ENCODE measurements around the gene PPP4C. TPM values are rescaled to one million over a fixed set of nuclear protein-coding genes. Genes with fewer than 3 reads are reported as not detected.
"Not testable (repeated sequence)": the region's sequence is repeated elsewhere in the genome, so short reads cannot be mapped to it uniquely, and the experiment has no call there.

The PPP4C gene
- 100 to 1,000 TPM; 146 to 147 TPM for total RNA-seq

GRCh38 chr16:30075503-30076275 lies at the start of gene PPP4C:
Gene PPP4C (plus strand): TSS chr16:30075994. CDS start chr16:30076378, 384 bp downstream.
- H3K27me3 Mint-ChIP-seq = no peaks in the 10 kb centered on the region
- CTCF ChIA-PET = interaction anchor here (1.0 to 6.8 kb wide), 5 partner anchors 10 to 21 kb away, joined by 4 to 58 read pairs (median 8); partner anchors contain the start of genes ALDOA and TBX6
- peak within 1 kb of the TSS; percentile 92 for H3K27ac Mint-ChIP-seq
- POLR2A ChIA-PET = interaction anchor here (1.0 to 8.7 kb wide), 11 partner anchors 7 to 583 kb away, joined by 3 to 107 read pairs (median 7); partner anchors contain the start of genes ALDOA, CORO1A, FBRS and HIRIP3
- peaks cover 58% of the 10 kb centered on the region for H3K36me3 Mint-ChIP-seq (ENCODE audit: low read depth)
- H3K4me3 Mint-ChIP-seq = peak within 1 kb of the TSS; percentile 97
- H3K4me1 Mint-ChIP-seq = peaks cover 46% of the 10 kb centered on the region
- DNase-seq = peak; percentile 95
- no peaks in the 10 kb centered on the region for H3K9me3 Mint-ChIP-seq

- CTCF ChIA-PET = no interaction called here
- POLR2A ChIA-PET = no interaction called here
Measured at GRCh38 chr16:30026449-30026848, 49.3 kb upstream of the PPP4C start.

GRCh38 chr16:30027588-30028437 lies 48.0 kb upstream of the PPP4C start:
- H3K4me1 Mint-ChIP-seq = peaks cover 8% of the 10 kb centered on the region
- peaks cover 48% of the 10 kb centered on the region for H3K27me3 Mint-ChIP-seq
- no peak overlapping the region for H3K27ac Mint-ChIP-seq
- ChIA-PET CTCF (interaction anchor here (0.5 kb wide), 1 partner anchor 179 kb away, joined by 3 read pairs; no protein-coding TSS in a partner anchor), POLR2A (no interaction called here)
- H3K4me3 Mint-ChIP-seq = no peak overlapping the region
- DNase-seq = no peak
- H3K9me3 Mint-ChIP-seq = no peaks in the 10 kb centered on the region
- H3K36me3 Mint-ChIP-seq (ENCODE audit: low read depth) = no peaks in the 10 kb centered on the region

More at GRCh38 chr16:30026449-30026848, 49.3 kb upstream of the PPP4C start:
- Mint-ChIP-seq H3K27me3 (peaks cover 42% of the 10 kb centered on the region), H3K27ac (no peak overlapping the region), H3K4me3 (no peak overlapping the region), H3K9me3 (no peaks in the 10 kb centered on the region), H3K4me1 (peaks cover 8% of the 10 kb centered on the region), H3K36me3 (ENCODE audit: low read depth) (no peaks in the 10 kb centered on the region)
- DNase-seq = no peak

DNA sequence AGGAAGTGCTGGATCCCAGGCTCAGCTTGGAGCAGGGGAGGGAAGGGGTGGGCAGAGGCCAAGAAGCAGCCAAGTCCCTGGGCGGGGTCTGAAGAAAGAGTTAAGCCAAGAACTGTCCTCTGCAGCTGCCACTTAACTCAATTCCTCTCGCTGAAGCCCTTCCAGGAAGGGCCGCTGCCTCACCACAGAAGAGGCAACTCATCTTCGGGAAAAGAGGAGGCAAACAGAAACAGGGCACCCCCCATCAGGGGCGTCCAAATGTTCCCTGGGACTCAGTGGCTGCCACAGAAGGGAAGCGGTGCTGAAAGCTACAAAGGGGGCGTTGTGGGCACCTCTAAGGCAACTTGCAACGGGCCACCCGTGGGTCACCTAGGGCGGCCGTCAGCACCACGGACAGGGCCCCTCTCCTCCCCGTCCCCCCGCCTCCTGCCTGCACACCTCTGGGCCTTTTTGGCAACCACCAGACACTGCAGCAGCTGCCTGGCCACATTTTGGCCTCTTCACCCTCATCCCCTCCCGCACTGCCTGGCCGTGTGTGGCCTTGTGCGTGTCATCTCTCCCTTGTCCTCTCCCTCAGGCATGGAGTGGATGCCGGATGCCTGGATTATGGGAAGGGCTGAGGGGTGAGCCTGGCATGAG lies 47.2 kb upstream of the PPP4C start:
- H3K27me3 Mint-ChIP-seq = peaks cover 48% of the 10 kb centered on the region
- peak; percentile 39 for DNase-seq
- H3K9me3 Mint-ChIP-seq = no peaks in the 10 kb centered on the region

DNA sequence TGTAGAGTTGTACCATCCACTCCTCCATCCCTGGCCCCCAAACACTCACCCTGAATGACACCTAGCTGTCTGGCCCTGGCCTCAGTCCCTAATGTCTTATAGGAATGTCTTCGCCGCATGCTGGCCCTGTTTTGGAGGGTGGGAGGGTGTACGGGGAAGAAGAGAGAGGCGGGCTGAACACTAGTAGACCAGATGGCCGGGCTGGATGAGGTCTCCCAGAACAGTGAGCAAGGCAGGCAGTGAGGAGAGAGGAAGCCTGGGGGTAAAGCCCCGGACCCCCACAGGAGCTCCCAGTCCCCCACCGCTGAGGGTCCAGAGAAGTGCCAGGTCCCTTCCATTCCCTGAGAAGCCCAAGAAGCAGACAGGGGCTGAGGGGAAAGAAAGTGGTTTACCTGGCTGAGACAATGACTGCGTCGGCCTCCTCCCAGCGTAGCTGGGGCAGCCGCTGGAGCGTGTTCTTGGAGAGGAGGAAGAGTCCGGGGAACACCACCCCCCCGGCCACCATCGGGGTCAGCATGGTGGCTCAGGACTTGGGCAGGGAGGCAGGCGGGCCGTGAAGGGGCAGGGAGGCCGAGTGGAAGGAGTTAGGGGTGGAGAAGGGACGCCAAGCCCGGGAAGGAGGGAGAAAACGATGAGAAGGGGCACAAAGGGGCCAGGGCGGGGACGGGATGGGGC lies 45.6 kb upstream of the PPP4C start:
- Mint-ChIP-seq H3K27me3 (peaks cover 49% of the 10 kb centered on the region), H3K4me3 (no peak overlapping the region), H3K36me3 (ENCODE audit: low read depth) (no peaks in the 10 kb centered on the region), H3K4me1 (peaks cover 21% of the 10 kb centered on the region), H3K9me3 (no peaks in the 10 kb centered on the region), H3K27ac (no peak overlapping the region)
- ChIA-PET POLR2A (no interaction called here), CTCF (no interaction called here)
- no peak for DNase-seq

More for the DNA sequence above, 47.2 kb upstream of the PPP4C start:
- ChIA-PET POLR2A (no interaction called here), CTCF (interaction anchor here (0.5 kb wide), 1 partner anchor 180 kb away, joined by 3 read pairs; no protein-coding TSS in a partner anchor)
- H3K4me3 Mint-ChIP-seq = no peak overlapping the region
- H3K4me1 Mint-ChIP-seq = peaks cover 14% of the 10 kb centered on the region
- H3K27ac Mint-ChIP-seq = no peak overlapping the region
- no peaks in the 10 kb centered on the region for H3K36me3 Mint-ChIP-seq (ENCODE audit: low read depth)

GRCh38 chr16:30030841-30031413 lies 44.9 kb upstream of the PPP4C start, which contains the start of gene TLCD3B:
Gene TLCD3B (minus strand): TSS chr16:30031271. CDS start chr16:30030527, 744 bp downstream.
- H3K4me3 Mint-ChIP-seq = no peak within 1 kb of the TSS
- peaks cover 52% of the 10 kb centered on the region for H3K27me3 Mint-ChIP-seq
- no peak within 1 kb of the TSS for H3K27ac Mint-ChIP-seq
- H3K36me3 Mint-ChIP-seq (ENCODE audit: low read depth) = no peaks in the 10 kb centered on the region
- POLR2A ChIA-PET = interaction anchor here (1.2 to 2.0 kb wide), 2 partner anchors 23 to 34 kb away, joined by 3 to 7 read pairs; partner anchors contain the start of gene ALDOA
- H3K9me3 Mint-ChIP-seq = no peaks in the 10 kb centered on the region
- no peak for DNase-seq
- peaks cover 25% of the 10 kb centered on the region for H3K4me1 Mint-ChIP-seq
- CTCF ChIA-PET = interaction anchor here (0.6 to 2.5 kb wide), 16 partner anchors 9 to 351 kb away, joined by 3 to 33 read pairs (median 4); partner anchors contain the start of genes KIF22 and TAOK2

- peaks cover 25% of the 10 kb centered on the region for H3K4me1 Mint-ChIP-seq
- DNase-seq = no peak
- no peaks in the 10 kb centered on the region for H3K9me3 Mint-ChIP-seq
- no peak overlapping the region for H3K4me3 Mint-ChIP-seq
- peaks cover 52% of the 10 kb centered on the region for H3K27me3 Mint-ChIP-seq
- no peaks in the 10 kb centered on the region for H3K36me3 Mint-ChIP-seq (ENCODE audit: low read depth)
- CTCF ChIA-PET = interaction anchor here (0.6 to 2.5 kb wide), 24 partner anchors 8 to 352 kb away, joined by 3 to 33 read pairs (median 4); partner anchors contain the start of genes ALDOA, CORO1A, KCTD13 and KIF22
- H3K27ac Mint-ChIP-seq = no peak overlapping the region
- POLR2A ChIA-PET = interaction anchor here (0.6 to 2.0 kb wide), 6 partner anchors 8 to 331 kb away, joined by 3 to 7 read pairs (median 4); partner anchors contain the start of genes ALDOA, C16orf92 and HIRIP3
Measured at GRCh38 chr16:30031477-30031918, 44.3 kb upstream of the PPP4C start.

DNA sequence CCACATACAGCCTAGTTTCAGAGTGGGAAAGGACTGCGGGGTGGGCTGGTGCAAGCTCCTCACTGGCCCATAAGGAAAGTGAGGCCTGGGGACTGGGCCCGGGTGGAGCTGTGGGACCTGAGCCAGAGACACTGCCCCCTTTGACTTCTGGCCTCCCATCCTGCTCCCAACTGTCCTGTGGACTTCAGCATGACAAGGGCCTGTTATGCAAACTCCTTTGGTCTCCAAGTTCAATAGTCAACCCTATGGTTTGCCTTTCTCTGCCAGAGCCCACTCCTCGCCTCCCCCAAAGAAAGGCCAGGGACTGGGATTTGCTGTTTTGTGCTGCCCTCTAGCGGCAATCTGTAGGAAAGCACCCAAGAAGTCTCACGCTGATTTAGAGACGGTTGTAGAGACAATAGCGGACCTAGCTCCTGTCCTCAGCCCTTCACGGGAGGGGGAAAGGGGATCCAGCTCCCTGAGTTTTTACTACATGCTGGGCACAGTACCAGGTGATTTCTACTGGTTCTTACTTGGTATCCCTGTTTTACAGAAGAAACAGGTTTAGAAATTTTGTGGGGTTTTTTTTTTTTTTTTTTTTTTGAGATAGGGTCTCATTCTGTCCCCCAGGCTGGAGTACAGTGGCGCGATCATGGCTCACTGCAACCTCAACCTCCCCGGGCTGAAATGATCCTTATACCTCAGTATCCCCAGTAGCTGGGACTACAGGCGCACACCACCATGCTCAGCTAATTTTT lies 43.5 kb upstream of the PPP4C start:
- peak; percentile 72 for DNase-seq
- Mint-ChIP-seq H3K27ac (no peak overlapping the region), H3K27me3 (peaks cover 45% of the 10 kb centered on the region), H3K4me3 (no peak overlapping the region), H3K36me3 (ENCODE audit: low read depth) (no peaks in the 10 kb centered on the region), H3K4me1 (peaks cover 25% of the 10 kb centered on the region), H3K9me3 (no peaks in the 10 kb centered on the region)
- ChIA-PET POLR2A (interaction anchor here (0.6 to 2.0 kb wide), 5 partner anchors 9 to 332 kb away, joined by 3 to 7 read pairs (median 4); partner anchors contain the start of genes ALDOA, C16orf92 and HIRIP3), CTCF (interaction anchor here (0.5 to 2.5 kb wide), 44 partner anchors 9 to 352 kb away, joined by 3 to 33 read pairs (median 4); partner anchors contain the start of genes ALDOA, C16orf92, CDIPT and CORO1A)

GRCh38 chr16:30033270-30033669 lies 42.5 kb upstream of the PPP4C start:
- CTCF ChIA-PET = interaction anchor here (0.9 to 2.5 kb wide), 13 partner anchors 11 to 342 kb away, joined by 3 to 33 read pairs (median 4); partner anchors contain the start of gene C16orf92
- no peak overlapping the region for H3K4me3 Mint-ChIP-seq

GRCh38 chr16:30040221-30040620 lies 35.6 kb upstream of the PPP4C start:
- Mint-ChIP-seq H3K9me3 (no peaks in the 10 kb centered on the region), H3K27me3 (peaks cover 11% of the 10 kb centered on the region), H3K4me3 (no peak overlapping the region), H3K36me3 (ENCODE audit: low read depth) (no peaks in the 10 kb centered on the region), H3K27ac (no peak overlapping the region), H3K4me1 (peaks cover 6% of the 10 kb centered on the region)
- no peak for DNase-seq
- CTCF ChIA-PET = interaction anchor here (0.5 to 1.0 kb wide), 3 partner anchors 9 to 510 kb away, joined by 3 to 5 read pairs (median 3); partner anchors contain the start of gene TLCD3B
- POLR2A ChIA-PET = no interaction called here

More at GRCh38 chr16:30033270-30033669, 42.5 kb upstream of the PPP4C start:
- POLR2A ChIA-PET = no interaction called here
- Mint-ChIP-seq H3K27me3 (peaks cover 35% of the 10 kb centered on the region), H3K36me3 (ENCODE audit: low read depth) (no peaks in the 10 kb centered on the region), H3K9me3 (no peaks in the 10 kb centered on the region), H3K27ac (no peak overlapping the region), H3K4me1 (peaks cover 25% of the 10 kb centered on the region)
- DNase-seq = no peak

DNA sequence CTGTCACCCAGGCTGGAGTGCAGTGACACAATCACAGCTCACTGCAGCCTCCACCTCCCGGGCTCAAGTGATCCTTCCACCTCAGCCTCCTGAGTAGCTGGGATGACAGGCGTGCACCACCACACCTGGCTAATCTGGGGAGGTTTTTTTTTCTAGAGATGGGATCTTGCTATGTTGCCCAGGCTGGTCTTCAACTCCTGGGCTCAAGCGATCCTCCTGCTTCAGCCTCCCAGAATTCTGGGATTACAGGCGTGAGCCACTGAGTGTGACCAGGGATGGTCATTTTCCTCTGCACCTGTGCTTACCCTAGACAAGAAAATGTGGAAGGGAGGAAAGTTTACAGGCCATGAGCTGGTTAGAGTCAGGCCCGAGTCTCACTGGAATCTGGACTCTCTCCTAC lies 35.1 kb upstream of the PPP4C start:
- H3K9me3 Mint-ChIP-seq; H3K4me1 Mint-ChIP-seq; H3K36me3 Mint-ChIP-seq (ENCODE audit: low read depth); POLR2A ChIA-PET; H3K27ac Mint-ChIP-seq; DNase-seq; H3K4me3 Mint-ChIP-seq: not testable (repeated sequence)
- CTCF ChIA-PET = interaction anchor here (0.5 kb wide), 1 partner anchor 510 kb away, joined by 3 read pairs; no protein-coding TSS in a partner anchor
- H3K27me3 Mint-ChIP-seq = peaks cover 11% of the 10 kb centered on the region

Measured in activated CD4-positive, alpha-beta memory T cell treated with anti-CD3 and anti-CD28 coated beads, Interleukin-2, amount 10 ng/mL, durations not matched to agents 7 days and 5 days (primary cell).